GM12864 (cell line): ENCODE results near the gene KRTCAP2.

Experiments used
- DNase-seq: peaks from one replicate; pipeline ENCODE4 v3.0.0-alpha.2; 2011; ENCODE audit warnings: low read depth
- H3K4me3 ChIP-seq: 2 replicates; pipeline ENCODE4 v1.5.1; 2011; ENCODE audit warnings: mild to moderate bottlenecking, low read depth, low read length, control low read depth
- CTCF ChIP-seq: IDR thresholded peaks from 2 replicates; pipeline ENCODE4 v1.5.1; 2011; ENCODE audit warnings: low read depth, mild to moderate bottlenecking, moderate library complexity, low read length, control low read depth, inconsistent platforms; ENCODE audit errors: missing control alignments

Gene KRTCAP2

DNA sequence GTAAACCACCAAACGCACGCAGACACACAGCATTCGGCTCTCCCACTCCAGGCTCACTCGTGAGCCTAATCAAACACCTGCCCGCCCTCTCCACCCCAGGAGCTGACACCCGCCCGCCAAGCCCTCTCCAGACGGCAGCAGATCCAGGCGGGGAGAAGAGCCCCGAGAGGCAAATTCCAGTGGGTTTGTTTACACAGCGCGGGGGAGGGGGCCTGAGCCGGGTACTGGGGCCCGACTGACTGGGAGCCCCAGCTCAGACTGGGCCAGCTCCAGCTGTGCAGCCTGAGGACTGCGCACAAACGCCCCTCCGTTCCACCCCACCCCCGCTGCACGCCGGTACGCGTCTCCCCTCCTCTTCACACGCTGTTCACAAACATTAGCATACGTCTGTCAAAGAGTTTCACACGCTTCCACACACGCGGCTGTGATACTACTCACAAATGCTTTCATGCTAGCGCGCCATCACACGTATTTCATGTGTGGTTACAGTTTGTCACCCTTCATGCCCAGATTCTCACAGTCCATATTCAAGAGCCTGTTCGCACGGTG is 46.5 kb downstream of the KRTCAP2 start:
- H3K4me3 ChIP-seq = no peak overlapping the region
- DNase-seq = no peak
- no peak for TF ChIP-seq CTCF

GRCh38 chr1:155125946-155126555 is 47.1 kb downstream of the KRTCAP2 start:
- no peak for TF ChIP-seq CTCF
- no peak overlapping the region for H3K4me3 ChIP-seq
- DNase-seq = no peak

DNA sequence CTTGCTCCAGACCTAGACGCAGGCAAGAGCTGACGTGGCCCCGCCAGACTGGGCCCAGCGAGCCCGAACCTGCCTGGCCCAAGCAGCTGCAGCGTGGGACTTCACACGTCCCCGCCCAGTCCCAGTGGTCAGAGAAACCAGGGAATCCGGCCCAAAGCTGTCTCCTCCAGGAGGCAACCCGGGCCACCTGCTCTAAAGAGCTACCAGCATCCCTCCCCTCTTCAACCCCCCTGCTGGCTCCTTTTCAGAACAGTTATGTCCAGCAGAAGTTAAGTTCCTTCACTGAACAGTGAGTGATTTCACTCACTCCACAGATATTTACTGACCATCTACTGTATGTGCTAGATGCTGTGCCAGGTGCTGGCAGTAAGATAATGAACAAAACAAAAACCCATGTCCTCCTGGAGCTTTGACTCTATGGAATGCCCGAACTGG is 47.6 kb downstream of the KRTCAP2 start:
- DNase-seq = no peak
- no peak overlapping the region for H3K4me3 ChIP-seq
- no peak for TF ChIP-seq CTCF

GRCh38 chr1:155124503-155125463 is 48.3 kb downstream of the KRTCAP2 start:
- no peak overlapping the region for H3K4me3 ChIP-seq

GRCh38 chr1:155123801-155124200 is 49.3 kb downstream of the KRTCAP2 start:
- DNase-seq = no peak
- H3K4me3 ChIP-seq = no peak overlapping the region
- no peak for TF ChIP-seq CTCF

More at GRCh38 chr1:155124503-155125463, 48.3 kb downstream of the KRTCAP2 start:
- no peak for TF ChIP-seq CTCF
- no peak for DNase-seq

- DNase-seq = no peak
- TF ChIP-seq CTCF = no peak
- H3K4me3 ChIP-seq = no peak overlapping the region
Measured at GRCh38 chr1:155122308-155122707, 50.8 kb downstream of the KRTCAP2 start.
